SK-N-SH (cell line): Measurements from ENCODE around the gene UFC1.

Experiments
- EP300 ChIP-seq, 2 experiments: IDR thresholded peaks; 2 replicates each; pipeline versions ENCODE4 v1.4.0 to v1.6.1; 2012; ENCODE audit warnings: borderline replicate concordance in 1 of 2, low read depth in 1 of 2, low read length in 1 of 2
- EZH2phosphoT487 ChIP-seq: fragments of 200-600 bp; sonication (generic); IDR thresholded peaks from 2 replicates; pipeline ENCODE4 v1.6.1; 2017; ENCODE audit warnings: low read depth, mixed run types, mild to moderate bottlenecking, antibody characterized with exemption, moderate library complexity, borderline replicate concordance
- FOXJ3 ChIP-seq: sonication (generic); formaldehyde crosslinking; IDR thresholded peaks from 2 replicates; pipeline ENCODE4 v1.5.1; 2020; ENCODE audit warnings: mild to moderate bottlenecking, missing genetic modification reagents
- FOXM1 ChIP-seq: IDR thresholded peaks from 2 replicates; pipeline ENCODE4 v1.4.0; 2012; ENCODE audit warnings: low read depth, mild to moderate bottlenecking
- NRF1 ChIP-seq: IDR thresholded peaks from 2 replicates; pipeline ENCODE4 v1.6.1; 2012; ENCODE audit warnings: low read depth, mild to moderate bottlenecking, low read length
- POLR2AphosphoS5 ChIP-seq: IDR thresholded peaks from 2 replicates; pipeline ENCODE4 v1.6.1; 2012; ENCODE audit warnings: low read depth, low read length
- RAD21 ChIP-seq: IDR thresholded peaks from 2 replicates; pipeline ENCODE4 v1.6.1; 2012; ENCODE audit warnings: mild to moderate bottlenecking, low read length
- RFX5 ChIP-seq: IDR thresholded peaks from 2 replicates; pipeline ENCODE4 v1.6.1; 2012; ENCODE audit warnings: mild to moderate bottlenecking, improper control_type of control experiment, low read length
- SIN3A ChIP-seq: IDR thresholded peaks from 2 replicates; pipeline ENCODE4 v1.6.1; 2012; ENCODE audit warnings: low read depth, mild to moderate bottlenecking, low read length, moderate library complexity, borderline replicate concordance
- TF ChIP-seq, protein P1 (sequence below): fragments of 200-600 bp; sonication (generic); IDR thresholded peaks from 2 replicates; pipeline ENCODE4 v1.6.1; 2017; ENCODE audit warnings: antibody characterized with exemption, mild to moderate bottlenecking, moderate library complexity
- TF ChIP-seq, protein P2 (sequence below): fragments of 150-350 bp; IDR thresholded peaks from 2 replicates; pipeline ENCODE4 v1.6.1; 2017; ENCODE audit warnings: antibody characterized with exemption, low read length, low read depth, borderline replicate concordance

DNA sequence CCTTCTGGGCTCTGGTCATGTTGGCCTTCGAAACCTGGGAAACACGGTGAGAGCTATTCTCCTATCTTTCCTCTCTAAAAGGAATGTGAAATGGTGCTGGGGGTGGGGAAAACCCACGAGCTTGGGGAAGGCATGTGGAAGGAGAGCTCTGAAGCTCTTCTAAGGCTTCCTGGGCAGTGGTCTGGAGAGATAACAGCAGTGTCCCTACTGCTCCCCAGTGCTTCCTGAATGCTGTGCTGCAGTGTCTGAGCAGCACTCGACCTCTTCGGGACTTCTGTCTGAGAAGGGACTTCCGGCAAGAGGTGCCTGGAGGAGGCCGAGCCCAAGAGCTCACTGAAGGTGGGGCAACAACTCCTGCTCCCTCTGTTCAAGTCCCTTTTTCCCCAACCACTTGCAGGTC is 8.3 kb downstream of the UFC1 start:
- TF ChIP-seq, protein P1, sequence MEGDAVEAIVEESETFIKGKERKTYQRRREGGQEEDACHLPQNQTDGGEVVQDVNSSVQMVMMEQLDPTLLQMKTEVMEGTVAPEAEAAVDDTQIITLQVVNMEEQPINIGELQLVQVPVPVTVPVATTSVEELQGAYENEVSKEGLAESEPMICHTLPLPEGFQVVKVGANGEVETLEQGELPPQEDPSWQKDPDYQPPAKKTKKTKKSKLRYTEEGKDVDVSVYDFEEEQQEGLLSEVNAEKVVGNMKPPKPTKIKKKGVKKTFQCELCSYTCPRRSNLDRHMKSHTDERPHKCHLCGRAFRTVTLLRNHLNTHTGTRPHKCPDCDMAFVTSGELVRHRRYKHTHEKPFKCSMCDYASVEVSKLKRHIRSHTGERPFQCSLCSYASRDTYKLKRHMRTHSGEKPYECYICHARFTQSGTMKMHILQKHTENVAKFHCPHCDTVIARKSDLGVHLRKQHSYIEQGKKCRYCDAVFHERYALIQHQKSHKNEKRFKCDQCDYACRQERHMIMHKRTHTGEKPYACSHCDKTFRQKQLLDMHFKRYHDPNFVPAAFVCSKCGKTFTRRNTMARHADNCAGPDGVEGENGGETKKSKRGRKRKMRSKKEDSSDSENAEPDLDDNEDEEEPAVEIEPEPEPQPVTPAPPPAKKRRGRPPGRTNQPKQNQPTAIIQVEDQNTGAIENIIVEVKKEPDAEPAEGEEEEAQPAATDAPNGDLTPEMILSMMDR = no peak
- TF ChIP-seq FOXM1 (no peak), RAD21 (no peak), FOXJ3 (CRISPR knock-in tag) (no peak), RFX5 (no peak), EZH2phosphoT487 (no peak), SIN3A (no peak), EP300 (IDR thresholded peaks at IDR 0.05; ENCODE audit: borderline replicate concordance in 1 of 2, low read depth in 1 of 2, low read length in 1 of 2) (no peak), POLR2AphosphoS5 (no peak), NRF1 (no peak)
- TF ChIP-seq, protein P2, sequence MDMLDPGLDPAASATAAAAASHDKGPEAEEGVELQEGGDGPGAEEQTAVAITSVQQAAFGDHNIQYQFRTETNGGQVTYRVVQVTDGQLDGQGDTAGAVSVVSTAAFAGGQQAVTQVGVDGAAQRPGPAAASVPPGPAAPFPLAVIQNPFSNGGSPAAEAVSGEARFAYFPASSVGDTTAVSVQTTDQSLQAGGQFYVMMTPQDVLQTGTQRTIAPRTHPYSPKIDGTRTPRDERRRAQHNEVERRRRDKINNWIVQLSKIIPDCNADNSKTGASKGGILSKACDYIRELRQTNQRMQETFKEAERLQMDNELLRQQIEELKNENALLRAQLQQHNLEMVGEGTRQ = no peak
